PC-3 (cell line): ENCODE data around the gene NAV2.

Source experiments
- CTCF ChIP-seq: fragments of 300-600 bp; sonication (generic); conservative IDR thresholded peaks from 2 replicates; pipeline ENCODE4 v1.5.1; 2017; ENCODE audit warnings: antibody characterized with exemption, low read depth, mild to moderate bottlenecking, low read length
- EZH2 ChIP-seq: fragments of 300-600 bp; sonication (generic); IDR thresholded peaks from one replicate; pipeline ENCODE4 v1.6.1; 2017; ENCODE audit warnings: antibody characterized with exemption, mild to moderate bottlenecking, low read length; ENCODE audit not compliant: unreplicated experiment

- TF ChIP-seq CTCF (no peak), EZH2 (no peak)
Measured at GRCh38 chr11:19774329-19774728, 61.7 kb downstream of the NAV2 start.
